ENCODE measurements around the gene SCD.
"Not testable (repeated sequence)": the region's sequence is repeated elsewhere in the genome, so short reads cannot be mapped to it uniquely, and the experiment has no call there.

Gene SCD

DNA sequence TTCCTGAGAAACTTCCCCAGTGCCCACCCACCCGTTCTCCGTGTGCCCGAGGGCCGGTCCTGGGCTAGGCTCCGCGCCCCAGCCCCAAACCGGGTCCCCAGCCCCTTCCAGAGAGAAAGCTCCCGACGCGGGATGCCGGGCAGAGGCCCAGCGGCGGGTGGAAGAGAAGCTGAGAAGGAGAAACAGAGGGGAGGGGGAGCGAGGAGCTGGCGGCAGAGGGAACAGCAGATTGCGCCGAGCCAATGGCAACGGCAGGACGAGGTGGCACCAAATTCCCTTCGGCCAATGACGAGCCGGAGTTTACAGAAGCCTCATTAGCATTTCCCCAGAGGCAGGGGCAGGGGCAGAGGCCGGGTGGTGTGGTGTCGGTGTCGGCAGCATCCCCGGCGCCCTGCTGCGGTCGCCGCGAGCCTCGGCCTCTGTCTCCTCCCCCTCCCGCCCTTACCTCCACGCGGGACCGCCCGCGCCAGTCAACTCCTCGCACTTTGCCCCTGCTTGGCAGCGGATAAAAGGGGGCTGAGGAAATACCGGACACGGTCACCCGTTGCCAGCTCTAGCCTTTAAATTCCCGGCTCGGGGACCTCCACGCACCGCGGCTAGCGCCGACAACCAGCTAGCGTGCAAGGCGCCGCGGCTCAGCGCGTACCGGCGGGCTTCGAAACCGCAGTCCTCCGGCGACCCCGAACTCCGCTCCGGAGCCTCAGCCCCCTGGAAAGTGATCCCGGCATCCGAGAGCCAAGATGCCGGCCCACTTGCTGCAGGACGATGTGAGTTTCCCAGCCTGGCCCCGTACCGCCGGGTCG lies at the start of gene SCD:
SCD (plus strand) TSS at position 469 of the 803 bp plus-strand sequence; CDS start at position 741, 272 bp downstream.
- DNase-seq (ENCODE audit: low read depth in 2 of 2), result peak; percentile 56 to 78

DNA sequence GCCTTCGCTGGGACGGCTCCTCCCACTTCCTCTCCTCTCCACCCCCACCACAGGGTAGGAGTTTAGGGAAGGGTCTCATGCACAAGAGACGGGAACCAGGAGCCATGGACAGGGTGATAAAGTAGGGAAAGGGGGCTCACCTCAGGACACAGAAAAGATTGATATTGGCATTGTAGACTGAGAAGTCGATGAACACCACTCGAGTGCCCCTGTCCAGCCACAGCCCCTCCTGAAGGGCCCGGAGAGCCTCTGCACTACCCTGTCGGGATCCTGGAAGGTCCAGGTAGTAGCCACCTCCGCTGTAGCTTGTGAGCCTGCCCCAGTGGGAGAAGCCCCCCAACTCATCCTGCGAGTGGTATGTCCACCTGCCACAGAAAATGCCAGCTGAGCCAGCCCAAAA lies 49.8 kb upstream of the SCD start:
- DNase-seq (ENCODE audit: low read depth in 2 of 2), result no peak

DNA sequence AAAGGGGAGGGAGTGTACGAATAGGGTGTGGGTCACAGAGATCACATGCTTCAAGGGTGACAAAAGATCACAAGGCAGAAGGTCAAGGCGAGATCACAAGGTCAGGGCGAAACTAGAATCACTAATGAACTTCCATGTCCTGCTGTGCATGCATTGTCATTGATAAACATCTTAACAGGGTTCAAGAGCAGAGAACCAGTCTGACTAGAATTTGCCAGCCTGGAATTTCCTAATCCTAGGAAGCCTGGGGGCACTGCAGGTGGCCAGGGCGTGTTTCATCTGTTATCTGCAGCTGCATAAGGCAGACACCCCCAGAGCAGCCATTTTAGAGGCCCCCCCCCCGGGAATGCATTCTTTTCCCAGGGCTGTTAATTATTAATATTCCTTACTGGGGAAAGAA lies 45.9 kb upstream of the SCD start:
- not testable (repeated sequence) for DNase-seq (ENCODE audit: low read depth in 2 of 2)

DNA sequence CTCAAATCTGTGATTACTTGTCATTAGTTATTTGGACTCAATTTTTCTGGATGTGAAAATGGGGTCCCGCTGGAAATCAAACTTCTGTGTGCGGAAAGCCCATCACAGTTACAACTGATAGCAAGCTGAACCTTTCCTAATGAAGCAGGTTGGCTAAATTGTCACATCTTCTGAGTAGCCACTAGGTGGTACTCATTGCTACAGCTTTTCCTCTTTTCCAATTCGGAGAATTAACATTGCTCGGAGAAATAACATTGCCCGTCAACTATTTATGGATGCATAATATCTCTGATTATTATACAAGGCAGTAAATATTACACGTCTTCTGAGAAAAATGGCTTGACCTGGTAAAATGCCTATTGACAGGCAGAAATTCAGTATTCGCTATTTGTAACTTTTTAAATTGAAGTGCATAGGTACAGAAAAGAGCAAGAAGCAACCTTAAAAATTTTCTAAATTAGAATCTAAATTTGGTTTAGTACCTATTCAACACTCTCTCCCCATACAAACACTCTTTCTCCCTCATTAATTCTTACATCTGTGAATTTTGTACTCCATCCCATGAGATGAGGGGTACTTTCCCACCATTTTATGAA lies 43.2 kb upstream of the SCD start:
- no peak for DNase-seq (ENCODE audit: low read depth in 2 of 2)

DNA sequence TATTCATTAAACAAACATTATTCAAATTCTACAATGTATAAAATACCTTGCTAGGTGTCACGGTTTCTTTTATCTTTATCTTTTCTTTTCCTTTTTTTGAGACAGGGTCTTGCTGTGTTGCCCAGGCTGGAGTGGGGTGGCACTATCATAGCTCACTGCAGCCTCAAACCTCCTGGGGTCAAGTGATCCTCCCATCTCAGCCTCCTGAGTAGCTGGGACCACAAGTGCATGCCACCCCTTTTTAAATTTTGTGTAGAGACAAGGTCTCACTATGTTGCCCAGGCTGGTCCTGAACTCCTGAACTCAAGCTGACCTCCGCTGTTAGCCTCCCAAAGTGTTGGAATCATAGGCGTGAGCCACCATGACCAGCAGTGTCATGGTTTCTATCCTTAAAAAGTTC lies 42.6 kb upstream of the SCD start:
- no peak for DNase-seq (ENCODE audit: low read depth in 2 of 2)

DNA sequence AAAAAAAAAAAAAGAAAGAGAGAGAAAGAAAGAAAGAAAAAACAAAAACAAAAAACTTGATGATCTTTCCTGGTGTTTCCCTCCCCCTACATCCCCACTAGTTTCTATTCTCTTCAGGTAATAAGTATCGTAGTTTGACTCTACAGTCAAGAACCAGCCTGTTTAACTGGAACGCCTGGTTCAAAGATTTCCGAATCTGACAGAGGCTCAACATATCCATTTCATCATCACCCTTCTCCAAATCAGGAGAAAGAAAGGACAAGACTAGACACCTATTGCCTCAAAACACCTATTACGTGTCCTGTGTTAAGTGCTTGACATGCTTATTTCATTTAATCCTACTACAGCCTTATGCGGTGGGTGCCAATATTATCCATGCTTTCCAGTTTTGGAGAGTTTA lies 40.2 kb upstream of the SCD start:
- no peak for DNase-seq (ENCODE audit: low read depth in 2 of 2)

DNA sequence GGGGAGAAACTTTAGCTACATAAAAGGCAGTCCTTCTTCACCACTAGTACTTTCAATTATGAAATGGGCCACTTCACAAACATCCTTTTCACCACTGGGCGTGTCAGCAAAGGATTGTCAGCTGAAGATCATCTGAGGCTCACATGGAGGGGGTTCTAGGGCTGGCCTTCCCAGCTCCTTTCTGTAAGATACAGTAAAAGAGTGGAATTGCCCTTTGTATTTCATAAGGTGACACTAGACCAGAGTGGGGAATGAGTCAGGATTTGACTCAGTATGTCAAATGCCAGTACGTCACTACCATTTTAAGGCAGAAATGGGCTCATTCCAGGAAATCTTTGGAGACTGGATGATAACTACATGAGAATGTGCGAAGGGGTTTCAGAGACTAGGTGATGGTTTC lies 39.3 kb upstream of the SCD start:
- no peak for DNase-seq (ENCODE audit: low read depth in 2 of 2)

DNA sequence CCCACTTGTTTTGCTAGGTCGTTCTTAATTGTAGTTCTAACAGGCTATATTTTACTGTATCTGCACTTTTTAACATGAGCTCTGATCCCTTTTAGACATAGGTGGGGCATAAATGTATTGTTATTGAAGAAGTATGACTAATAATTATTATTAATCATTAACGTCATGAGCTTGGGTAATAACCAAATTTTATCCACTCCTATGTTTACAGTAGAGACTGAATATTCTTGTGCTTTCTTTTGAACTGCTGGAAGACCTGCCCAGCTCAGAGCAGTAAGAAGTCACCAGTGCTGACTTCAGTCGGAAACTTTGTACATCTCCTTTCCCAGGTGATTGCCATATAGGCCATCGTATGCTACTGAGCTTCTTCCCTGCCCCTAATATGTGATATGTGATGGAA lies 35.7 kb upstream of the SCD start:
- no peak for DNase-seq (ENCODE audit: low read depth in 2 of 2)

DNA sequence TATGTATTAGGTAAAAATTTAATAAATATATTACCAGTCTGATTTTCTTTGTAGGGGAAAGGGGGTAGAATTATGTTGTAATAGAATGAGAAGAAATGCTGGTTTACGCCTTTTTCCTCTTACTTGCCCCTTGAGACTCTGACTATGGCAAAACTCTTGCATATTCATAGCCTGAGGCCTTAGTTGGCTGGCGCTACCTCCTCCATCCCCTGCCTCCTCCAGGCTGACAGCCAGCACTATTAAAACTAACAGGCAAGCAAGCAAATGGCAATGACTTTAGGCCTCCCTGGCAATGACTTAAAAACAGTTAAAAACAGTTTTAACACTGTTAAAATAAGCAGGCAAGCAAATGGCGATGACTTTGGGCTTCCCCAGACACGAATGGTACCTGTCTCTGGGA lies 31.4 kb upstream of the SCD start:
- no peak for DNase-seq (ENCODE audit: low read depth in 2 of 2)

DNA sequence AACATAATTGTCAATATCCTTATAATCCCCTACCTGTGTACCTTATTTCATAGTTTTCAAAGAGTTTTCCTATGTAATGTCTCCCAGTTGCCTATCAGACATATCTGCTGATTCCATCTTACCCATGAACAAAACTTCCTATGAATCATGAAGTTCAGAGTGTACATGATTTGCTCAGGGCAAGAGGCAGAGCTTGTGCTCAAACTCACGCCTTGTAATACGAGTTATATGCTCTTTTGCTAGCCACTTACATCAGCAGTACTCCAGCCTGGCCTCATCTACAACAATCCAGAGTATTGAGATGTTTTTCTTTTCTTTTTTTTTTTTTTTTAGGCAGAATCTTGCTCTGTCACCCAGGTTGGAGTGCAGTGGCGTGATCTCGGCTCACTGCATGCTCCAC lies 28.8 kb upstream of the SCD start:
- no peak for DNase-seq (ENCODE audit: low read depth in 2 of 2)

DNA sequence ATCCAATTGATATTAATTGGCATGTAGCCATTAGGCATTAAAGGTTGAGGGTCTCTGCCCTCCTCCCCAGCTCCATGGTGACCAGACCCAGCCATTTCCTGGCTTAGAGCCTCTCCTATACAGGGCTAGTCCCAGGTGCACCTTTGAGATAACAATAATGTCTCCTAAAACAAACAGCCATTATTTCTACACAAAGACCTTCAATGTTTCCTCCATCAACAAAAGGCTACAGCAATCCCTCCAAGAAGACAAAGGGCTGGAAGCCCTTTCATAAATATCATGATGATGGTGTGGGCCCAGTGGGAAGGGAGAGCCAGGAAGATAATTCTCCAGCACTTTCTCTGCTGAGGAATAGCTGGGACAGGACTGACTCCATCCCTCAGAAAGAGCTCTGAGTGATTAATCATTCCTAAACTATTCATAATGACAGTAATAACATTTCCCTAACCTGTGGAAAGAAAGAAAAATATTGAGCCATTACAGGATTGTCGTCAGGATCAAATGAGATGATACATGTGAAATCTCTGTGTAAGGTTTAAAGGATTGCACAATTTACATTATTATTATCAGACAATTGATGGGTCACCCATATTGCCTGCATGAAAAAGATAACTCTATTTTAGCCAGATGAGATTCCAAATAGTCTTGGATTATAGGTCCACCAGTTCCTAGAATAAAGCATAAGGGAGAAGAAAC lies 27.2 kb upstream of the SCD start:
- DNase-seq (ENCODE audit: low read depth in 2 of 2), result no peak

DNA sequence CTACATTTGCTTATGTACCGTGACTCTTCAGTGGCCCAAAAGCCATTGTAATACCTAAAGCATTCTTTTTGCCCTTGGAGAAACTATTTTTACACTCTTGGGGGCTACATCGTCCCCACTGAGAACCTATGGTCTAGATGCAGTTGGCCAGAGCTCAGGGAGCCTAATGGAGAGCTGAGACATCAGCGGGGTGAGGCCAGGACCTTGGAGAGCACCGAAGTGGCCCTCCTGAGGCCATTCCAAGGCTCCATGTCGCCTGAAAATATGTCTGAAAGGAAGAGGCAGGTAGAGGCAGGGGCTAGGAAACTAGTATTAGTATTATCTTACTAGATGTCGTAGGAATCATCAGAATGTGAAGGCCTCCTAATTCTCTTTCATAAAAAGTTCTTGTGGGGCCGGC lies 21.9 kb upstream of the SCD start:
- no peak for DNase-seq (ENCODE audit: low read depth in 2 of 2)

DNA sequence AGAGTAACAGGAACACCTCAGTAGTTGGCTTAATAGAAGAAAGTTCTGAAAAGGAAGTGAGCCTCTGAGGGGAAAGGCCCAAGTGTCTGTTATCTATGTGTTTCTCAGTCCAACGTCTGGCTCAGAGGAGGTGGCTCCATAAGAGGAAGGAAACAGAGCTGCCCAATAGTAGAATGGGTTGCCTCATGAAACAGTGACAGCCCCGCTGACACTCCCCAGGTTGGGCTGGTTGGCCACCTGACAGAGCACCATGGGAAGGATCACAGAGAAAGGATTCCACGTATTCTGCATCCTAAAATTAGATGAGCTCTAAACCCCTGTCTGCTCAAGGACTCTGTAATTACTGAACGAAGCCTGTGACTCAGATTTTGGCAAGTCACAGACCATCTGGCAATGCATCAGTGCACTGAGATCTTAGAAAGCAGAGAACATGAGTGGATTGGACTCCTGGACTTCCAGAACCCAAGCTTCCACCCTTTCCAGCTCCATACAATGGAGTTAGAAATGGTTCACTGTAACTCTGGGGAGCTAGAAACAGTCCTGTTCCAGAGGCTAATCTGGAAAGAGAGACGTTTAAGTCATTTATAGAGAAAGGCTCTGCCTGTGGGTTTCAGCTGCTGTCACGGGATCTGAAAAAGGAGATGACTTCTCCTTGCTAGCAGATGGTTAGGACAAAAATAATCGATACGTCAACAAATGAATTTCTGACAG lies 19.9 kb upstream of the SCD start:
- DNase-seq (ENCODE audit: low read depth in 2 of 2), result no peak

DNA sequence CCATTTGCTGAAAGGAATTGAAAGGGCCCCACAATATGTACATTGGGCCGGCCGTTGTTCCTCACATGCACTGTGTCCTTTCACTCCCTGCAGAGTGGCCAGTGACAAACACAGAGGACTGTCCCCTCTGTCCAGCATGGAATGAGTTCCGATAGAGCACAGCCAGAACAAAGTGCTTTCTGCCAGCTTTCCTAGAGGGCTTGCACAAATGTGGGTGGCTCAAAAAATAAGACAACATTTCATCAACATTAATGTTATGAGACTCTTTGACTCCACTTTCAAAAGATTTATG lies 19.4 kb upstream of the SCD start:
- no peak for DNase-seq (ENCODE audit: low read depth in 2 of 2)

DNA sequence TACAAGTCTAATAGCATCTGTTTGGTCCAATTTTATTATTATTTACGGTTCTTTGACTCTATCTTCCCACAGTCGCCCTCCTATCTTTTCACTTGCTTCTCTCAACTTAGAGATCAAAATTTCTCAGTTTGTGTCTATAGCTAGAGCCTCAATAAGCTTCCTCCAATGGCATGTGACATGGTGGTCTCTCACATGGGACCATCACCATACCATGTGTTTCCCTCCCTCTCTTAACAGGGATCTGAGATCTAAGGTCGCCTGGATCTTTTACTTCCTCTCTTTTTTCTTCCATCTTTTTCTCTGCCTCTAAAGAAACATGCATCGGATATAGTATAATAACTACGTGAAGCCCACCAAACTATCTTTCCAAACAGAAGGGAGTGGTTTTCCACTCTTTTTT lies 18.8 kb upstream of the SCD start:
- no peak for DNase-seq (ENCODE audit: low read depth in 2 of 2)

DNA sequence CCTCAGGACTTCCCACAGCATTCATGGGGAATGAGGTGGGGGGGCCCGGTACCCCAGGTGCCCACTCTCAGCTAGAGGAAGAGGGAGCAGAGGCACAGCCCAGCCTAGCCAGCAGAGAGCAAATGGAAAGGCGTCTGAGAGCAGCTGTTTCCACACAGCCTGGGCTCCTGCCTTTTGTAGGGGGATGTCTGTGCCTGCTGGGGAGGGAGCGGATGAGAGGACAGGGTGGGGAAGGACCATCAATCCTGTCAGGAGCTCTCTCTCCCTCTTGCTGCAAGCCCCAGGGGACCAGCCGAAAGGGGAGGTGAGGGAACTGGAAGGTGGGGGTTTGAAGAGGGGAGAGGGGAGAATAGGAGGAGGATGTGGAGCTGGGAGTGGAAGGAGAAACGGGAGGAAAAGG lies 17.0 kb upstream of the SCD start, which contains the start of gene PKD2L1:
PKD2L1 (minus strand) TSS at position 150 of the 400 bp plus-strand sequence; CDS start at position 25, 125 bp downstream.
- DNase-seq (ENCODE audit: low read depth in 2 of 2), result no peak

DNA sequence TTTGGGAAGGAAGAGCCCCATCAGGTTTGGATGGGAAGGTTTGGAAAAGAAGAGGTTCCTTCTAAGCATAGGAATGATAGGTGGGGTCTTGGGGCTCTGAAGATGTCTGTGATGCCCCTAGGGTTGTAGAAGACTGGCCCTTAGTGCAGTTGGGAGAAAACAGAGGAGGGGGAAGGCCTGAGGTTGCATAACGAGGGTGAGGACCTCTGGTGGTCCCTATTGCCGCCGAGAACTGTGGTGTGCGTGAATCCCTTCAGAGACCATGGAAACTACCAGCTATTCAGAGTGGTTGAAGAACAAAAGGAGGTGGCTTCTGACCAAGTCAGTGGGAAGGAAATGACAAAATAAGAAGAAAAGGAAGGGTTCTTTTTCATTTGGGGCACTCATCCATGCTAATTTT lies 13.9 kb upstream of the SCD start:
- DNase-seq (ENCODE audit: low read depth in 2 of 2), result no peak

DNA sequence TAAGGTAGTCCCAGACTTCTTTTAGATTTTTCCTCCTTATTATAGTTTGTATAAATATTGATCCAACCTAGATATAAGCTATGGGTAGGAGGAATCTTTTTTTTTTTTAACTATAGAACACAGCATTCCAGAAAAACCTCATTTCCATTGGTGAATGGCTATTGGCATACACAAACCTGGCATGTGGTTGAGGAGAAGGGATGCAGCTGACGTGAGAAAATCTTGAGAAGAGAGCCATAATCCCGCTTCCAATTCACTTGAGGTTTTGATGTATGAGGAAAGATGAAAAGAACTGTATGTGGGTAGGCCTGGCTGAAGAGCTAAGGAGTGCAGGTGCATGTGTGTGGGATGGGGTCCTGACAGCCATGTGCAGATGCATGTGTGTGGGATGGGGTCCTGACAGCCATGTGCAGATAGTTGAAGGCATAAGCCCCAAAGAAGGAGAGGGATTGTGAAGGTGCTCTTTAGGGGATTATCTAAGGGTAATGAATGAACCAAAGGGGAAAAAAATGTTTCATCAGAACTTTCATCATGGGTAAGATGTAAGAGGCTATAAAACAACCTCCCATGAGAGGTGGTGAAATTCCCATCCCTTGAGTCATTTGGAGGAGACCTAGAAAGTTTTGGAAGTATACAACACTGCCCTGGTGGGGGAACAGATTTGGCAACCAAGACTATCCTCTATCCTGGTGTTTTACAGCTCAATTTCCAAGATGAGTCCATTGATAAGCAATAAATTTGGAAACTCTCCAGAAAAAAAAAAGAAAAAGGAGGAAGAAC lies 13.2 kb upstream of the SCD start:
- no peak for DNase-seq (ENCODE audit: low read depth in 2 of 2)

DNA sequence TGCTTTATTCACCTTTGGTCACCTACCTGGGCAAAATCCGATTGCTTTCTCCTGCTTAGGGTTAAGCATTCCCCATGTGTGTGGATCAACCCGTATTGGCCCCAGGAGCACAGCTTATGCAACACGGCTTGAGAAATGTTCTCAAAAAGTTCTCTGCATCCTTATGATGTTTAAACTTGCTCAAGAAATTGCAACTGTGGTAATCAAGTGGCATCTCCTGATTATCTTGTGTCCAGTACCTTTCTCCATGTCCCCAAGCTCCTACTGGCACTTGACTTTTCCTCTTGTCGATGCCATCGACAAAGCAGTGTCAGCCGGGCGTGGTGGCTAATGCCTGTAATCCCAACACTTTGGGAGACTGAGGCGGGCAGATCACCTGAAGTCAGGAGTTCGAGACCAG lies 12.3 kb upstream of the SCD start:
- no peak for DNase-seq (ENCODE audit: low read depth in 2 of 2)

DNA sequence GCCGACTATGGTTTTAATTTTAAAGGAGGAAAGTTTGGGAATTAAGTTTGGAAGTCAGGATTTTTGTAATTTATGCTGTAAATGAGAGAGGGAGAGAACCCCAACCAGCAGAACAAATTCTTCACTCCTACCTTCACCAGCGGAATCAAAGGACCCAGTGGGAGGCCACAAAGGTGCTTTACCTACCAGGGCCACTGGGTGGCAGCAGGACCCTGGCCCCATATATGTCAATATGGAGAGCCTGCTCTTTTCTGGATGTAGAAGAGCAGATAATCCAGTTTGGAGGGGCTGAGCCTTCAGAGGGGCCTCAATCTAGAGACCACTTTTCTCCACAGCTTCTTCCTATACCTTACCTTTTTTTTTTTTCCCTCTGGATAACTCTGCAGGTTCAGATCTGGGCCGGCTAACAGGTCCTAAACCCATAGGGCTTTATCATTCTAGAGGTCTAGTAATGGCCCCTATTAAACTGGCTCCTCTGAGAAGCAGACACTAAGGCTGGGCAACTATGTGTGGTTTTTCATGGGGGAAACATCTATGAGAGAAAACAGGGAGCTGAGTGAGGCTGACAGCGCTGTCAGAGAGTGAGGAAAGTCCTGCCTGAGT lies 8.5 kb upstream of the SCD start:
- peak; percentile 74 to 76 for DNase-seq (ENCODE audit: low read depth in 2 of 2)

DNA sequence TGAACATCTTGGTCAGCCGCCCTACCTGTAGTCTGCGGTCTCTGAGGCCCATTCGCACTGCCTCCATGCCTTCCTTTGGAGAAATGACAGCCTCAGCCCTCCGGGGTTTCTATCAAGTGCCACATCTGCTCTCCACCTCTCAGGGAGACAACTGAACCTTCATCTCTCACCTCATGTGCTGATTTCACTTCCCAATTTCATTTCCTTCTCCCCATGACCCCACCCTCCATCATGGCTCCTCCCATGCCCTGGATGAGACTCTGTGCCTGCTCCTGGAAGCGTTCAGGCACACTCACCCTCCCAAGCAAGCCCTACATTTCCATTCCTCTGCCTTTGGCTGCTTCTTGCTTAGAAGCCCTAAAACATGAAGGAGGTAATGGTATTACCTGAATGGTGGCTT lies 7.8 kb upstream of the SCD start:
- DNase-seq (ENCODE audit: low read depth in 2 of 2), result no peak
